Calu3 (cell line): ENCODE data around the gene DHRS13. TPM values are rescaled to one million over a fixed set of nuclear protein-coding genes. Genes with fewer than 3 reads are reported as not detected.
"Not testable (repeated sequence)": the region's sequence is repeated elsewhere in the genome, so short reads cannot be mapped to it uniquely, and the experiment has no call there.

ENCODE experiments used
- BruUV-seq: library from RNA; stranded (reverse); fragments of 400-500 nt; replicated peaks from 2 replicates; lab custom pipeline; 2021; lab: Mats Ljungman, UMichigan
- CTCF ChIA-PET: fragments of 300-600 bp; sonication (Branson Sonifier 250); formaldehyde crosslinking; loops from one replicate; lab custom pipeline; 2022; ENCODE audit warnings: antibody characterized with exemption; lab: Charles Lee
- DNase-seq: peaks from one replicate; pipeline ENCODE4 v3.0.0; 2022
- H3K27ac Mint-ChIP-seq: one replicate; pipeline ENCODE4 v1.8.0; 2022; ENCODE audit warnings: mixed read lengths; ENCODE audit not compliant: unreplicated experiment
- H3K27me3 Mint-ChIP-seq: one replicate; pipeline ENCODE4 v1.8.0; 2022; ENCODE audit warnings: mixed read lengths; ENCODE audit not compliant: unreplicated experiment
- H3K36me3 Mint-ChIP-seq: one replicate; pipeline ENCODE4 v1.8.0; 2022; ENCODE audit warnings: mild to moderate bottlenecking, moderate library complexity, mixed read lengths; ENCODE audit not compliant: insufficient read depth, unreplicated experiment
- H3K4me1 Mint-ChIP-seq: one replicate; pipeline ENCODE4 v1.8.0; 2022; ENCODE audit warnings: mild to moderate bottlenecking, low read depth, mixed read lengths; ENCODE audit not compliant: unreplicated experiment
- H3K4me3 Mint-ChIP-seq: one replicate; pipeline ENCODE4 v1.8.0; 2022; ENCODE audit warnings: mild to moderate bottlenecking, low read depth, moderate library complexity, mixed read lengths; ENCODE audit not compliant: unreplicated experiment
- H3K9me3 Mint-ChIP-seq: one replicate; pipeline ENCODE4 v1.8.0; 2022; ENCODE audit warnings: low read depth, mixed read lengths; ENCODE audit not compliant: unreplicated experiment
- intact Hi-C: fragments of 100-400 bp; cut with micrococcal nuclease; formaldehyde crosslinking; loops from one replicate; pipeline ENCODE4 v1.10.0; 2022; ENCODE audit not compliant: unreplicated experiment
- total RNA-seq: library from RNA; stranded (reverse); gene quantifications from 2 replicates; pipeline ENCODE4 v1.2.3, GENCODE V29; 2022
- TF ChIP-seq, protein P1 (sequence below): fragments of 200-600 bp; IDR thresholded peaks from one replicate; pipeline ENCODE4 v1.8.0; 2022; ENCODE audit warnings: antibody characterized with exemption; ENCODE audit not compliant: unreplicated experiment

DHRS13 gene
- total RNA-seq, 1 experiment from 2014 or later, result 23.2 TPM

DNA sequence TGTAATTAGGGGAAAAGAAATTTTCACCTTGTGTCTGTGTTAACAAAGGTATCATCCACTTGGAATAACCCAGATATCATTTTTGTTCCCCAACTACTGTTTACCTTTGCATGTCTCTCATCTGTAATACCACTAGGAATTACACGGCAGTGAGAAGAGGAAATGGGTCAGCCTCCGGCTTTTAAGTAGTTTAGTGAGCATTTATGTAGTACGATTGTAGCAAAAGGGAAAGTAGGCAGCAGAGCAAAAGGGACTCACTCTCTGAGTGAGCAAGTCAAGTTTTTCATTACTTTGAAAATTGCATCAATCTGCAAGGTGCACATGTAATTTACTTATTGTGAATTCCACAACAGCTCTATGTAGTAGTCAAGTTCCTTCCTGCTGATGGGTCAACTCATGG, 37.3 kb upstream of the DHRS13 start:
- CTCF ChIA-PET, result no interaction called here
- H3K9me3 Mint-ChIP-seq, result no peaks in the 10 kb centered on the region

DNA sequence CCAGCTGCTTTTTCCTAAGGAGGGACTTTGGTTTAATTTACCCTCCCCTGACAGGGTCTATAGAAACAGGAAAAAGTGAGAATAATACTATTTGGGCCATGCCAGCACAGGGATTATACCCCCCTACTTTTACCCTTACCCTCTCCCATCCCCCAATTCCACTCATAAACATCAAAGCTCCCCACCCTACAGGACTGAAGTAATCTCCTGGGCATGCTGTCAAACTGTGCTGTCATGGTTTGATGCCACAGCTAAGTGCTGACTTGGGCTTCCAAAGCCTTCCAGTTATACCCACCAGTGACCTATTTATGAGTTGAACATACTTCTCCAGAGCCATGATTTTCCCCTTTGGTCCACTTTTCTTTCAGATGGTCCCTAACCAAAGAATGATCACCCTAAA, 35.7 kb upstream of the DHRS13 start:
- CTCF ChIA-PET, result no interaction called here
- Mint-ChIP-seq H3K27ac (no peak overlapping the region), H3K27me3 (no peaks in the 10 kb centered on the region)

More for the DNA sequence above, 37.3 kb upstream of the DHRS13 start:
- Mint-ChIP-seq H3K27ac (no peak overlapping the region), H3K36me3 (peaks cover 9% of the 10 kb centered on the region), H3K27me3 (no peaks in the 10 kb centered on the region), H3K4me1 (peaks cover 14% of the 10 kb centered on the region), H3K4me3 (no peak overlapping the region)
- no peak for DNase-seq
- BruUV-seq, result no TSS peak
- TF ChIP-seq, protein P1, sequence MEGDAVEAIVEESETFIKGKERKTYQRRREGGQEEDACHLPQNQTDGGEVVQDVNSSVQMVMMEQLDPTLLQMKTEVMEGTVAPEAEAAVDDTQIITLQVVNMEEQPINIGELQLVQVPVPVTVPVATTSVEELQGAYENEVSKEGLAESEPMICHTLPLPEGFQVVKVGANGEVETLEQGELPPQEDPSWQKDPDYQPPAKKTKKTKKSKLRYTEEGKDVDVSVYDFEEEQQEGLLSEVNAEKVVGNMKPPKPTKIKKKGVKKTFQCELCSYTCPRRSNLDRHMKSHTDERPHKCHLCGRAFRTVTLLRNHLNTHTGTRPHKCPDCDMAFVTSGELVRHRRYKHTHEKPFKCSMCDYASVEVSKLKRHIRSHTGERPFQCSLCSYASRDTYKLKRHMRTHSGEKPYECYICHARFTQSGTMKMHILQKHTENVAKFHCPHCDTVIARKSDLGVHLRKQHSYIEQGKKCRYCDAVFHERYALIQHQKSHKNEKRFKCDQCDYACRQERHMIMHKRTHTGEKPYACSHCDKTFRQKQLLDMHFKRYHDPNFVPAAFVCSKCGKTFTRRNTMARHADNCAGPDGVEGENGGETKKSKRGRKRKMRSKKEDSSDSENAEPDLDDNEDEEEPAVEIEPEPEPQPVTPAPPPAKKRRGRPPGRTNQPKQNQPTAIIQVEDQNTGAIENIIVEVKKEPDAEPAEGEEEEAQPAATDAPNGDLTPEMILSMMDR, result no peak
- intact Hi-C loops, result no loop called here

DNA sequence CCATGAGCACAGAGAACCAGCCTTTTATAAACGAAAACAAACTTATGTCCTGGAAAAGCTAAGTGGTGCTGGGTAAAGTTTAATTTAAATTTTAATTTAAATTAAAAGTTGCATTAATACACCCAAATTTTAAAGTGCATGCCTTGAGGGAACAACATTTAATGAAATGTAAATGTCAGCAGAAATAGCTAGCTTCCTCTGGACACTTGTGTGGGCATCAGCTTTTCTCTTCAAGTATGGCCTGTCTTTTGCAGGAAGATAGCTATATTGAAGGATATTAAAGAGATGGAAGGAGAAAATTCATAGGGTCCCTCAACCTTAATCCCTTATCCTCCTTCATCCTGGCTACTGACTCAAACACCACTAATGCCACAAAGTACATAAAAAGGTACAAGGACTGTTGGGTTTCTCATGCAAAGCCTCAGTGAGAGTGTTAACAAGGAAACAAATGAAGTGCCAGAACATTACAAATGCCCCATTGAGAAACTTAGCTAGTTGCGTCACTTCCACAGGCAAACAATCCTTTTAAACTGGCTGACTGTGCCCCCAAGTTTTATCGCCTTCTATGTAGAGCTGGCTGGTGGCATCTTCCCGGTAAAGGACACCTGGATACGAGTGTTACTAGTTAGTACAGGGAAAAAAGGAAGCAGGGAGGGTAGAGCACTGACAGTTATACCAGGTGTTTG, 34.3 kb upstream of the DHRS13 start:
- Mint-ChIP-seq H3K36me3 (no peaks in the 10 kb centered on the region), H3K4me1 (peaks cover 14% of the 10 kb centered on the region), H3K27me3 (no peaks in the 10 kb centered on the region), H3K4me3 (peak overlapping the region; percentile 28), H3K9me3 (no peaks in the 10 kb centered on the region), H3K27ac (peak overlapping the region; percentile 60)
- intact Hi-C loops, result no loop called here
- CTCF ChIA-PET, result interaction anchor here (0.9 to 1.3 kb wide), 6 partner anchors 11 to 217 kb away, joined by 3 to 6 read pairs (median 4); partner anchors contain the start of gene RPL23A
- DNase-seq, result peak; percentile 57
- TF ChIP-seq, protein P1, result no peak
- no TSS peak for BruUV-seq

More for the DNA sequence above, 35.7 kb upstream of the DHRS13 start:
- no TSS peak for BruUV-seq
- intact Hi-C loops, result no loop called here
- peaks cover 14% of the 10 kb centered on the region for H3K4me1 Mint-ChIP-seq
- no peaks in the 10 kb centered on the region for H3K9me3 Mint-ChIP-seq
- DNase-seq, result no peak
- TF ChIP-seq, protein P1, result no peak
- H3K4me3 Mint-ChIP-seq, result no peak overlapping the region
- H3K36me3 Mint-ChIP-seq, result peaks cover 8% of the 10 kb centered on the region

DNA sequence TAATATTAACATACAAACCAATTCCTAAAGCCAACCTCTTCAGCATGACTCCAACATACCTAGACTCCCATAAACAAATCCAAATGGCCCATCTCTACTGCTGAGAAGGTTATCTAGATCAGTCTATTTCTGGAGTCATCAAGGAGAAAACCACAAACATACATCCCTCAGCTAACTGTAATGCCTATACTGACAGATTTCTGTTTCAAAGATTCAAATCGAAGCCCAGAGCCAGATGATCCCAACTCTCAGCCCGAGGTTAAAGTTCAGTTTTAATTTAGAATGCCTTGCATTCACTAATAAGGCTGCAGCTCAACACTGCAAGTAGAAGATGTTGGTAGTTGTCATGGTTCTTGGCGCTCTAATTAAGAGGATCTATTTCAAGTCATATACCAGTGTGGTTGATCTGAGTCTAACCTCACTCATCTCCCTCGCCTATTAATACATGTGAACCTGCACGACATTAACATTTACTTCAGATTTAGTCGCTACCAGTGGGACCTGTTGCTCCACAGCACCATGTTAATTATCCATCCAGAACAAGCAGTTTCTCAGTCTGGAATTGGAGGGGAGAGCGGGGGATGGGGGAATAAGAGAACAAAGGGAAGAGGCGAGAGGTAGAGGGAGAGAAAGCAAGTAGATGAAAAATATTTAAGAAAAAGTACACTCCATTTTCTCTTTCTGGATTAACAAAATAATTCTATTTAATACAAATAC, 33.0 kb upstream of the DHRS13 start:
- Mint-ChIP-seq H3K27ac (no peak overlapping the region), H3K4me3 (no peak overlapping the region)

DNA sequence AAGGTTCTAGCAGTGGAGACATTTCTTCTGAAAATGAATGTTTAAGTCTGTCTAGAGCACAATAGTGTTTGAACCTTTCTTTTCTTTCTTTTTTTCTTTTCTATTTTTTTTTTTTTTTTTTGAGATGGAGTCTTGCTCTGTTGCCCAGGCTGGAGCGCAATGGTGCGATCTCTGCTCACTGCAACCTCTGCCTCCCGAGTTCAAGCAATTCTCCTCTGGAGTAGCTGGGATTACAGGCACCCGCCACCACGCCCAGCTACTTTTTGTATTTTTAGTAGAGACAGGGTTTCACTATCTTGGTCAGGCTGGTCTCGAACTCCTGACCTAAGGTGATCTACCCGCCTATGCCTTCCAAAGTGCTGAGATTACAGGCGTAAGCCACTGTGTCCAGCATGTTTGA, 31.6 kb upstream of the DHRS13 start:
- peaks cover 22% of the 10 kb centered on the region for H3K4me1 Mint-ChIP-seq
- H3K4me3 Mint-ChIP-seq, H3K27me3 Mint-ChIP-seq, DNase-seq, CTCF ChIA-PET, BruUV-seq, H3K9me3 Mint-ChIP-seq, H3K27ac Mint-ChIP-seq, intact Hi-C loops, H3K36me3 Mint-ChIP-seq: not testable (repeated sequence)

More for the DNA sequence above, 33.0 kb upstream of the DHRS13 start:
- DNase-seq, result no peak
- Mint-ChIP-seq H3K4me1 (peaks cover 14% of the 10 kb centered on the region), H3K36me3 (no peaks in the 10 kb centered on the region), H3K9me3 (no peaks in the 10 kb centered on the region), H3K27me3 (no peaks in the 10 kb centered on the region)
- intact Hi-C loops, result no loop called here
- TF ChIP-seq, protein P1, result no peak
- CTCF ChIA-PET, result no interaction called here
- no TSS peak for BruUV-seq
